ENCODE data around the gene BNIP5. TPM values are rescaled to one million over a fixed set of nuclear protein-coding genes. Genes with fewer than 3 reads are reported as not detected.
"Not testable (repeated sequence)": the region's sequence is repeated elsewhere in the genome, so short reads cannot be mapped to it uniquely, and the experiment has no call there.

BNIP5 gene
- polyA plus RNA-seq, 4 donors: 2.6 to 26.7 (median 13.2) TPM

GRCh38 chr6:36372088-36372487 lies 35.4 kb upstream of the BNIP5 start:
- Histone ChIP-seq H3K4me1 (ENCODE audit: control insufficient read depth in 3 of 3, insufficient read depth in 2 of 3, low read depth in 1 of 3, low read length in 2 of 3) (no peaks in the 10 kb centered on the region), H3K36me3 (ENCODE audit: control insufficient read depth in 3 of 3, insufficient read depth in 2 of 3, low read depth in 1 of 3, low read length in 3 of 3) (peaks cover 0 to 59% (median 7%) of the 10 kb centered on the region in 3 donors), H3K9me3 (ENCODE audit: control insufficient read depth in 2 of 2, insufficient read depth in 1 of 2, low read depth in 1 of 2, low read length in 1 of 2) (no peaks in the 10 kb centered on the region), H3K4me3 (ENCODE audit: low read depth in 1 of 3, low read length in 3 of 3) (no peak overlapping the region), H3K27me3 (ENCODE audit: control insufficient read depth in 3 of 3, insufficient read depth in 3 of 3, low read length in 3 of 3) (no peaks in the 10 kb centered on the region), H3K27ac (ENCODE audit: low read depth in 1 of 3, low read length in 2 of 3) (no peak overlapping the region)
- DNase-seq (no peak), FAIRE-seq (no peak)
- WGBS, 3 donors: 91 to 93% (median 93%) methylated on average over 6 of the region's 6 CpGs

GRCh38 chr6:36371211-36371610 lies 34.5 kb upstream of the BNIP5 start:
- Histone ChIP-seq H3K36me3 (ENCODE audit: control insufficient read depth in 3 of 3, insufficient read depth in 2 of 3, low read depth in 1 of 3, low read length in 3 of 3) (peaks cover 0 to 59% (median 7%) of the 10 kb centered on the region in 3 donors), H3K27me3 (ENCODE audit: control insufficient read depth in 3 of 3, insufficient read depth in 3 of 3, low read length in 3 of 3) (no peaks in the 10 kb centered on the region), H3K4me3 (ENCODE audit: low read depth in 1 of 3, low read length in 3 of 3) (no peak overlapping the region), H3K4me1 (ENCODE audit: control insufficient read depth in 3 of 3, insufficient read depth in 2 of 3, low read depth in 1 of 3, low read length in 2 of 3) (peaks cover 0 to 3% (median 0%) of the 10 kb centered on the region in 3 donors), H3K27ac (ENCODE audit: low read depth in 1 of 3, low read length in 2 of 3) (no peak overlapping the region), H3K9me3 (ENCODE audit: control insufficient read depth in 2 of 2, insufficient read depth in 1 of 2, low read depth in 1 of 2, low read length in 1 of 2) (no peaks in the 10 kb centered on the region)
- FAIRE-seq (no peak), DNase-seq (no peak)
- 94 to 96% (median 94%) methylated on average over 9 of the region's 9 CpGs for WGBS, 3 donors

DNA sequence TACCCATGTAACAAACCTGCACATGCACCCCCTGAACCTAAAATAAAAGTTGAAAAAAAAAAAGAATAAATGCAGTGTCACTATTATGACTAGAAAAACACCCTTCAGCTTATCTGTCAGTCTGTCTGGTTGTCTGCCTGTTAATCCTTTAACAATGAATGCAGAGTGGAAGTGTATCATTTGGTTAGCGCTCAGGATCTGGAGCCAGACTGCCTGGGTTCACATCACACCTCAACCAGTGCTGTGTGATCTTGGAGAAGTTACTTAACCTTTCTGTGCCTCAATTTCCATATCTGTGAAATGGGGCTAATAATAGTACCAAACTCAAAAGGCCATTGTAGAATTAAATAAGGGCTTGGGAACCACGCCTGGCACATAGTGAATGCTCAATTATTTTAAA lies 34.0 kb upstream of the BNIP5 start:
- Histone ChIP-seq H3K9me3 (ENCODE audit: control insufficient read depth in 2 of 2, insufficient read depth in 1 of 2, low read depth in 1 of 2, low read length in 1 of 2) (no peaks in the 10 kb centered on the region), H3K36me3 (ENCODE audit: control insufficient read depth in 3 of 3, insufficient read depth in 2 of 3, low read depth in 1 of 3, low read length in 3 of 3) (peaks cover 0 to 58% (median 7%) of the 10 kb centered on the region in 3 donors), H3K4me3 (ENCODE audit: low read depth in 1 of 3, low read length in 3 of 3) (no peak overlapping the region), H3K27ac (ENCODE audit: low read depth in 1 of 3, low read length in 2 of 3) (no peak overlapping the region), H3K27me3 (ENCODE audit: control insufficient read depth in 3 of 3, insufficient read depth in 3 of 3, low read length in 3 of 3) (no peaks in the 10 kb centered on the region), H3K4me1 (ENCODE audit: control insufficient read depth in 3 of 3, insufficient read depth in 2 of 3, low read depth in 1 of 3, low read length in 2 of 3) (peaks cover 0 to 8% (median 0%) of the 10 kb centered on the region in 3 donors)
- DNase-seq: no peak
- 90 to 97% (median 93%) methylated on average over 2 of the region's 2 CpGs for WGBS, 3 donors
- no peak for FAIRE-seq

GRCh38 chr6:36368921-36369865 lies 32.5 kb upstream of the BNIP5 start:
- no peaks in the 10 kb centered on the region for H3K9me3 ChIP-seq (ENCODE audit: control insufficient read depth in 2 of 2, insufficient read depth in 1 of 2, low read depth in 1 of 2, low read length in 1 of 2)
- FAIRE-seq (no peak), DNase-seq (no peak)
- H3K27me3 ChIP-seq (ENCODE audit: control insufficient read depth in 3 of 3, insufficient read depth in 3 of 3, low read length in 3 of 3): no peaks in the 10 kb centered on the region
- 87 to 92% (median 89%) methylated on average over 14 of the region's 14 CpGs for WGBS, 3 donors
- no peak overlapping the region for H3K4me3 ChIP-seq (ENCODE audit: low read depth in 1 of 3, low read length in 3 of 3)
- H3K36me3 ChIP-seq (ENCODE audit: control insufficient read depth in 3 of 3, insufficient read depth in 2 of 3, low read depth in 1 of 3, low read length in 3 of 3): peaks cover 0 to 55% (median 7%) of the 10 kb centered on the region in 3 donors
- H3K27ac ChIP-seq (ENCODE audit: low read depth in 1 of 3, low read length in 2 of 3): no peak overlapping the region
- peaks cover 0 to 21% (median 0%) of the 10 kb centered on the region in 3 donors for H3K4me1 ChIP-seq (ENCODE audit: control insufficient read depth in 3 of 3, insufficient read depth in 2 of 3, low read depth in 1 of 3, low read length in 2 of 3)

GRCh38 chr6:36368421-36368820 lies 31.7 kb upstream of the BNIP5 start:
- Histone ChIP-seq H3K27ac (ENCODE audit: low read depth in 1 of 3, low read length in 2 of 3) (no peak overlapping the region), H3K4me3 (ENCODE audit: low read depth in 1 of 3, low read length in 3 of 3) (no peak overlapping the region), H3K27me3 (ENCODE audit: control insufficient read depth in 3 of 3, insufficient read depth in 3 of 3, low read length in 3 of 3) (no peaks in the 10 kb centered on the region), H3K36me3 (ENCODE audit: control insufficient read depth in 3 of 3, insufficient read depth in 2 of 3, low read depth in 1 of 3, low read length in 3 of 3) (peaks cover 0 to 53% (median 7%) of the 10 kb centered on the region in 3 donors), H3K4me1 (ENCODE audit: control insufficient read depth in 3 of 3, insufficient read depth in 2 of 3, low read depth in 1 of 3, low read length in 2 of 3) (peaks cover 0 to 21% (median 0%) of the 10 kb centered on the region in 3 donors), H3K9me3 (ENCODE audit: control insufficient read depth in 2 of 2, insufficient read depth in 1 of 2, low read depth in 1 of 2, low read length in 1 of 2) (no peaks in the 10 kb centered on the region)
- 83 to 96% (median 88%) methylated on average over 1 of the region's 1 CpG for WGBS, 3 donors
- DNase-seq (no peak), FAIRE-seq (no peak)

- FAIRE-seq (no peak), DNase-seq (no peak)
- 69 to 87% (median 74%) methylated on average over 3 of the region's 3 CpGs for WGBS, 3 donors
- Histone ChIP-seq H3K4me1 (ENCODE audit: control insufficient read depth in 3 of 3, insufficient read depth in 2 of 3, low read depth in 1 of 3, low read length in 2 of 3) (peaks cover 0 to 21% (median 0%) of the 10 kb centered on the region in 3 donors), H3K4me3 (ENCODE audit: low read depth in 1 of 3, low read length in 3 of 3) (no peak overlapping the region), H3K36me3 (ENCODE audit: control insufficient read depth in 3 of 3, insufficient read depth in 2 of 3, low read depth in 1 of 3, low read length in 3 of 3) (peaks cover 0 to 57% (median 7%) of the 10 kb centered on the region in 3 donors), H3K27ac (ENCODE audit: low read depth in 1 of 3, low read length in 2 of 3) (no peak overlapping the region), H3K9me3 (ENCODE audit: control insufficient read depth in 2 of 2, insufficient read depth in 1 of 2, low read depth in 1 of 2, low read length in 1 of 2) (no peaks in the 10 kb centered on the region), H3K27me3 (ENCODE audit: control insufficient read depth in 3 of 3, insufficient read depth in 3 of 3, low read length in 3 of 3) (no peaks in the 10 kb centered on the region)
Observed at GRCh38 chr6:36367743-36368142, 31.1 kb upstream of the BNIP5 start.

DNA sequence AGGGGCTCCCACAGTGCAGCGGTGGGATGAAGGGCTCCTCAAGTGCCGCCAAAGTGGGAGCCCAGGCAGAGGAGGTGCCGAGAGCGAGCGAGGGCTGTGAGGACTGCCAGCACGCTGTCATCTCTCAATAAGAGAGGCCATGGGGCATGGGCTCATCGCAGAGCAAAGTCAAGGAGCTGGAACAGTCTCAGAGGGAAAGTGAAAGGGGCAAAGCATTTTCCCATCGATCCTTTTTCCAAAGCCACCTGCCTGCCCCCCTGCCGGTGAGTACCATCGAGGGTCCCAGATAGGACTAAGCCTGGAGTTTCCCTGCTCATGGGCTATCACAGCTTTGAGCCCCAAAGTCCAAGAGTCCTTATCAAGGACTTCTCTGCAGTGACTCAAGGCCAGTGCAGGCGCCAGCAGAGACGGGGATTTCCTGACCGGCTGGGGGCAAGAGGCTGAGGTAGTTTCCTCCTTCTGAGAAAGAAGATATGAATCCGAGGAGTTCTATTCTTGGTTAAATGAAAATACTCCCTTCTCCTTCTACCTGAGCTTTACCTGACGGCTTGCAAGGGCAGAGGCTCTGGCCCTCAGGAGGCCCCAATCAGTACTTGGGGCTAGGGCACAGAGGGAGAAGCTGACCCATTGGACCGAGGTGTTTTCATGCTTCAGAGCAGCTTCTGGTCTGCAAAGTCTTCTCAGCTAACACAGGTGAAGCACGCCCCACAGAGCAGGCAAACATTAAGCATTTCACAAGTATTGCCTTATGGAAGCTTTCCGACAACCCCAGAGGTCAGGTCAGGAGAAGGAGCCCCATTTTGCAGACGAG lies 28.2 kb upstream of the BNIP5 start:
- WGBS, 3 donors: 23 to 62% (median 29%) methylated on average over 14 to 19 of the region's 19 CpGs
- DNase-seq: peak; percentile 83 to 86
- peak overlapping the region; percentile 48 to 85 (median 83) for H3K27ac ChIP-seq (ENCODE audit: low read depth in 1 of 3, low read length in 2 of 3)

DNA sequence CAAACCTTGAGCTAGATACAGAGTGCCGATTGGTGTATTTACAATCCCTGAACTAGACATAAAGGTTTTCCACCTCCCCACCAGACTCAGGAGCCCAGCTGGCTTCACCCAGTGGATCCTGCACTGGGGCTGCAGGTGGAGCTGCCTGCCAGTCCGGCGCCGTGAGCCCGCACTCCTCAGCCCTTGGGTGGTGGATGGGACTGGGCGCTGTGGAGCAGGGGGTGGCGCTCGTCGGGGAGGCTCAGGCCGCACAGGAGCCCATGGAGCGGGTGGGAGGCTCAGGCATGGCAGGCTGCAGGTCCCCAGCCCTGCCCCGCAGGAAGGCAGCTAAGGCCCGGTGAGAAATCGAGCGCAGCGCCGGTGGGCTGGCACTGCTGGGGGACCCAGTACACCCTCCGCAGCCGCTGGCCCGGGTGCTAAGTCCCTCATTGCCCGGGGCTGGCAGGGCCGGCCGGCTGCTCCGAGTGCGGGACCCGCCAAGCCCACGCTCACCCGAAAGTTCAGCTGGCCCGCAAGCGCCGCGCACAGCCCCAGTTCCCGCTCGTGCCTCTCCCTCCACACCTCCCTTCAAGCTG lies 27.5 kb upstream of the BNIP5 start:
- H3K36me3 ChIP-seq (ENCODE audit: control insufficient read depth in 3 of 3, insufficient read depth in 2 of 3, low read depth in 1 of 3, low read length in 3 of 3): peaks cover 0 to 36% (median 2%) of the 10 kb centered on the region in 3 donors
- not testable (repeated sequence) for H3K27me3 ChIP-seq (ENCODE audit: control insufficient read depth in 3 of 3, insufficient read depth in 3 of 3, low read length in 3 of 3); H3K4me3 ChIP-seq (ENCODE audit: low read depth in 1 of 3, low read length in 3 of 3); FAIRE-seq; DNase-seq; H3K9me3 ChIP-seq (ENCODE audit: control insufficient read depth in 2 of 2, insufficient read depth in 1 of 2, low read depth in 1 of 2, low read length in 1 of 2)
- peak overlapping the region in 2 of 3 donors; percentile 83 to 85 for H3K27ac ChIP-seq (ENCODE audit: low read depth in 1 of 3, low read length in 2 of 3)
- WGBS, 3 donors: 94 to 96% (median 95%) methylated on average over 13 to 34 of the region's 34 CpGs
- peaks cover 0 to 25% (median 2%) of the 10 kb centered on the region in 3 donors for H3K4me1 ChIP-seq (ENCODE audit: control insufficient read depth in 3 of 3, insufficient read depth in 2 of 3, low read depth in 1 of 3, low read length in 2 of 3)

More for the DNA sequence above, 28.2 kb upstream of the BNIP5 start:
- Histone ChIP-seq H3K36me3 (ENCODE audit: control insufficient read depth in 3 of 3, insufficient read depth in 2 of 3, low read depth in 1 of 3, low read length in 3 of 3) (peaks cover 0 to 42% (median 4%) of the 10 kb centered on the region in 3 donors), H3K4me1 (ENCODE audit: control insufficient read depth in 3 of 3, insufficient read depth in 2 of 3, low read depth in 1 of 3, low read length in 2 of 3) (peaks cover 0 to 25% (median 2%) of the 10 kb centered on the region in 3 donors), H3K4me3 (ENCODE audit: low read depth in 1 of 3, low read length in 3 of 3) (no peak overlapping the region), H3K27me3 (ENCODE audit: control insufficient read depth in 3 of 3, insufficient read depth in 3 of 3, low read length in 3 of 3) (no peaks in the 10 kb centered on the region), H3K9me3 (ENCODE audit: control insufficient read depth in 2 of 2, insufficient read depth in 1 of 2, low read depth in 1 of 2, low read length in 1 of 2) (no peaks in the 10 kb centered on the region)
- FAIRE-seq: no peak
